SW 1271 (cell line): ENCODE measurements around the gene SETDB1.
"Not testable (repeated sequence)": the region's sequence is repeated elsewhere in the genome, so short reads cannot be mapped to it uniquely, and the experiment has no call there.

Experiments used
- DNase-seq, 2 experiments: peaks; one replicate each; lab custom pipeline; 2025; lab: John Stamatoyannopoulos, UW

Gene SETDB1

DNA sequence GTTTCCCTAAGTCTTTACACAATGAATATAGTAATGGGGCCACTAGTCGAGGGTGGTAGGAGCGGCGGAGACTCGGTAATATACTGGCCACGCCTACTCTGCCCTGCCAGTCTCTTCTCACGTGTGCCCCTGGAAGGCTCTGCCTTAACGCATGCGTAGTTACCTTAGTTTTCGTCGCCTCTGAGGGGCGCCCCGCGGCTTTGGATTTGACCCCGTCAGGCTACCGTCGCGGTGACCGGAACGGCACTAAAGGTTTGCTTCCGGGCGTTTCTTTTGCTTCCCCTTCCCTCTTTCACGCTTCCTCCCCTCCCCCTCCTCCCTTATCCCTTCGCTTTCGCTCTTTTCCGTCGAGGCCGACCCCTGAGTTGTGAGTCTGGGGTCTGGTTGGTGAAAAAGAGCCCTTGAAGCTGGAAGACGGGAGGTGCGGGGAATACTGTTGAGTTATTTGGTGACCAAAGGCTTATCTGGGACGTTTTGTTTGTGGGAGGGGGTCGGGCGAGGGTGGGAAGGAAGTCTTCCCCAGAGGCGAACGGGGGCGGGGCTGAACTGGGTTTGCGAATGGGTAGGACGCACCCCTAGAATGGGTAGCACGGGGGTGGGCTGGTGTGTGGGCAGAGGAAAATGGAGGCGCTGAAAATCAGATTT is at the start of gene SETDB1:
TSS of gene SETDB1 (plus strand) at position 267 of the 645 bp plus-strand sequence. CDS start 1,352 bp downstream, outside the sequence.
- peak; percentile 84 to 96 for DNase-seq

DNA sequence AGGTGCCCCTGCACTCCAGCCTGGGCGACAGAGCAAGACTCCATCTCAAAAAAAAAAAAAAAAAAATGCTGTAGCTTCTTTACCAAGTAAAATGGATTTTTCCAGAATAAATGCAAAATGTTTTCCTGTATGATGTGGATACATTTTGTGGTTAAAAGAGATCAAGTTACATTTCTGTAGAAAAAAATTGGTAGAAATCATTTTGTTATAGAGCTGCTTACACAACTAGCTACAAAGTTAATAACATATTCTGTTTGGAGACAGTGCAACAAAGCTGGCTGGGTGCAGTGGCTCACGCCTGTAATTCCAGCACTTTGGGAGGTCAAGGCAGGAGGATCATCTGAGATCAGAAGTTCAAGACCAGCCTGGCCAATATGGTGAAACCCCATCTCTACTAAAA is 47.2 kb upstream of the SETDB1 start:
- DNase-seq, result not testable (repeated sequence)

DNA sequence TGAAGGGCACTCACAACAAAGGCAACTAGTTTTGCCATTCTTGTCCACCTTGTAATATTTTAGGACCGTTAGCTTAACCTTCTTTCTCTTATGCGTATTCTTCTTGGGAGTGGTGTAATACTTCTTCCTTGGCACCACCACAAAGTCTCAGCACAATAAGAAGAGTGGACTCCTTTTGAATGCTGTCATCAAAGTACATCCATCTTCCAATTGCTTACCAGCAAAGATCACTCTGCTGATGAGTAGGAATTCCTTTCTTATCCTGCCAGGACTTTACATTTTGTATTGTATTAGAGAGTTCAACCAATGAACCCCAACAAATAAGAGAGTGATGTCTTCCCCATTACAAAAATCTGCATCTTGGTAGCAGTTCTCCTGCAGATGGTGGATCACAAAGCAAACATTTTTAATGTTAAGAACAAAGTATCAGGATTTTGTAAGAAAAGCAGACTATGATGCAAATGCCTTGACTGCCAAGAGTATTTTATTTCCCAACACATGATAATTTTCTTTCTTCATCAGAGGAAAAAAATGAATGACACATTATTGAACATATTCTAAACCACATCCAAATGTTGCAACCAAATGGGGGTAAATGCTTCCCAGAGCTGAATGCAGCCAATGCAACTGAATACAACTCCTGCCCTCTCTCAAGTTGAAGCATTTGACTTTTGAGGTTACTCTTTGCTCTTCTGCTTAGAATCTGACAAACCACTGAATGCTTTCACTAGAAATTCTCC is 44.7 kb upstream of the SETDB1 start:
- no peak for DNase-seq

DNA sequence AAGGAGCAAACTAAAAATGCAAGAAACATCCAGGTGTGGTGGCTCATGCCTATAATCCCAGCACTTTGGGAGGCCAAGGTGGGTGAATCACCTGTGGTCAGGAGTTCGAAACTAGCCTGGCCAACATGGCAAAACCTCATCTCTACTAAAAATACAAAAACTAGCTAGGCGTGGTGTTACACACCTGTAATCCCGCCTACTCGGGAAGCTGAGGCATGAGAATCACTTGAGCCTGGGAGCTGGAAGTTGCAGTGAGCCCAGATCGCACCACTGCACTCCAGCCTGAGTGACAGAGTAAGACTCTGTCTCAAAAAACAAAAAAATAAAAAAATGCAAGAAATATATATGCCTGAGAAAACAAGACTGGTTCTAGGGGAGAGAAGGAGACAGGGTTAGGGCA is 43.0 kb upstream of the SETDB1 start:
- not testable (repeated sequence) for DNase-seq

DNA sequence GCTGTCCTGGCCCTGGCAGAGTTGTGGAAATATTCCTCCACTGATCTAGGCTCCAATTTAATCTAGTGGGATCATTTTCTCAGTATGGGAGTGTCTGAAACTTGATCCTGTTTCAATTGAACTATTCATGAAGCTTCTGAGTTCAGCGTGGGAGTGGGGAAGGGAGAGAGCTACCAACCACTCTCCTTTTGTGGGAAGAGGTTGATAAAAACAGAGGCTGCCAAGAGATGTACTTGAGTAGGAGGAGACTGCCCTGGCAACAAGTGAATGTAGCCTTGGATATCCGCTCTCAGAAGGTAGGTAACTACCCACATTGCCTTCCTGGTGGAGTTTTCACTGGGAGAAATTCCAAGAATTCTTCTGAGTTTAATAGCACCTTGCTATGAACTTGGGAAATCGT is 39.1 kb upstream of the SETDB1 start, which contains the start of gene CTXND2:
TSS of gene CTXND2 (plus strand) at position 119 of the 400 bp plus-strand sequence. CDS start 25,179 bp downstream, outside the sequence.
- DNase-seq, result no peak

DNA sequence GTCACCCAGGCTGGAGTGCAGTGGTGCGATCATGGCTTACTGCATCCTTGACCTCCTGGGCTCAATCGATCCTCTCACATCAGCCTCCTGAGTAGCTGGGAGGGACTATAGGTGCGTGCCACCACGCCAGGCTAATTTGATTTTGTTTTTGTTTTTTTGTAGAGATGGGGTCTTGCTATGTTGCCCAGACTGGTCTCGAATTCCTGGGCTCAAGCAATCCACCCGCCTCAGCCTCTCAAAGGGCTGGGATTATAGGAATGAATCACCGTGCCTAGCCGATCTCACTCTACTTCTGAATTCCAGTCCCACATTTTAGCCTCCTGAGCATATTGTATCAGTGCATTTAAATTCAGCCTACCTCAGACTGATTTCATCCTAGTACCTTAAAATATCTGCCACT is 37.4 kb upstream of the SETDB1 start:
- no peak for DNase-seq

DNA sequence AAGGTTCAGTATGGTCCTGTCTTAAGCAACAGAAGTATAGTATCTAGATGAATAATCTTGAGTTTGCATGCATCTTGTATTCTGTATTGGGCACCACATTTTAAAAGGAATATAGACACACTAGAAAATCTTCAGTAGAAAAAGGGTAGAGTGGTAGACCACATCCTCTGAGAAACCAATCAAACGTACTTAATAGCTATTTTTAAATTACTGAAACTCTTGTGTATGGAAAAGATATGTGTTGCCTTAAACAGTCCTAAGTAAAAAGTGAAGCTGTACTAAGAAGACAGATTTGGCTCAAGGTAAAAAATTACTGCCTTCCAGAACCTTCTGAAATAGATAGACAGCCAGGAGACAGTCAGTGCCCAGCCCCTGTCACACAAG is 36.1 kb upstream of the SETDB1 start:
- DNase-seq, result no peak

DNA sequence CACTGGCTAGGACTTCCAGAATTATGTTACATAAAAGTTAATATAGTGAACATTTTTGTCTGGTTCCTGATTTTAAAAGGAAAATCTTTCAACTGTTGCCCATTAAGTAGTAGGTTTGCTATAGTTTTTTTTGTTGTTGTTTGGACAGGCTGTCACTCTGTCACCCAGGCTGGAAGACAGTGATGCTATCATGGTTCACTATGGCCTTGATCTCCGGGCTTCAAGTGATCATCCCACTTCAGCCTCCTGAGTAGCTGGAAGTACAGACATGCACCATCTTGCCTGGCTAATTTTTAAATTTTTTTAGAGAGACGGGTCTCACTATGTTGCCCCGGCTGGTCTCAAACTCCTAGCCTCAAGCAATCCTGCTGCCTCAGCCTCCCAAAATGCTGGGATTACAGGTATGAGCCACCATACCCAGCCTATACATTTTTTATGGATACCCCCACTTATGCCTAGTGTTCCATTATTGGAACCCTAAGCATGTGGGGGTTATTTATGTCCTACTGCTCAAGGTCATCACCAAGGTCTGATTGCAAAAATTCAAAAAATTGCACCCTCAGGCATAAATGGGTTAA is 32.7 kb upstream of the SETDB1 start:
- DNase-seq, result no peak

DNA sequence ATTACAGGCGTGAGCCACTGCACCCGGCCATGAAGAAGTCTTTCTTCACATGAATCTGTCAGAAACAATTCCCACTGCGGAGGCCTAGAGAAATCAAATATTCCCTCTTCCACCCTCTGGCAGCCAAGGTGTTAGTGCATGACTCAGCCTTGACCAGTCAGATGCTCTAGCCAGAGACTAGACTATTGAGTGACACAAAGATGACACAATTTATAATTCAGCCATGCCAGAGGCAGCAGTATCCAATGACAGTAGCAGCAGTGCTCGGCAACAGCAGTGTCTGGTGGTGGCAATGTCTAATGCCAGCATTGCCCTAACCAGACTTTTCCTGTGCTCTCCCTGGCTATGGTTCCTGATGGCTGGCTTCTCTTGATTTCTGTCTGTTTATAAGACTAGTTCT is 30.5 kb upstream of the SETDB1 start:
- DNase-seq, result no peak

DNA sequence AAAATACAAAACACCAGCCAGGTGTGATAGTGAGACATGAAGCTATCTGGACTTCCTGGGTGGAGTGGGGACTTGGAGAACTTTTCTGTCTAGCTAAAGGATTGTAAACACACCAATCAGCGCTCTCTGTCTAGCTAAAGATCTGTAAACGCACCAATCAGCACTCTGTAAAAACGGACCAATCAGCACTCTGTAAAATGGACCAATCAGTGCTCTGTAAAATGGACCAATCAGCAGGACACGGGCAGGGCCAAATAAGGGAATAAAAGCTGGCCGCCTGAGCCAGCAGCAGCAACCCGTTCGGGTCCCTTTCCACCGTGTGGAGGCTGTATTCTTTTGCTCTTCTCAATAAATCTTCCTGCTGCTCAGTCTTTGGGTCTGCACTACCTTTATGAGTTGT is 26.4 kb upstream of the SETDB1 start:
- DNase-seq, result not testable (repeated sequence)

DNA sequence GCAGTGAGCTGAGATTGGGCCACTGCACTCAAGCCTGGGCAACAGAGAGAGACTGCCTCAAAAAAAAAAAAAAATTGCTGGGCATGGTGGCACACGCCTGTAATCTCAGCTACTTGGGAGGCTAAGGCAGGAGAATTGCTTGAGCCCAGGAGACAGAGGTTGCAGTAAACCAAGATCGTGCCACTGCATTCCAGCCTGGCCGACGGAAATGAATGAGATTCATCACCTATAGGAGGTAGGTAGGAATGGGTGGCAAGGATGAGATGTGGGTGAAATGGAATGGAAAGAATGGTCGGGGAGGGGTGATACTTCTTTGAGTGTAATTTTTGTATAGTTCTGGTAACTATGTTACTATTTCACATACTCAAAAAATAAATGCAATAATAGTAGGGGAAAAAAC is 23.8 kb upstream of the SETDB1 start:
- no peak for DNase-seq

DNA sequence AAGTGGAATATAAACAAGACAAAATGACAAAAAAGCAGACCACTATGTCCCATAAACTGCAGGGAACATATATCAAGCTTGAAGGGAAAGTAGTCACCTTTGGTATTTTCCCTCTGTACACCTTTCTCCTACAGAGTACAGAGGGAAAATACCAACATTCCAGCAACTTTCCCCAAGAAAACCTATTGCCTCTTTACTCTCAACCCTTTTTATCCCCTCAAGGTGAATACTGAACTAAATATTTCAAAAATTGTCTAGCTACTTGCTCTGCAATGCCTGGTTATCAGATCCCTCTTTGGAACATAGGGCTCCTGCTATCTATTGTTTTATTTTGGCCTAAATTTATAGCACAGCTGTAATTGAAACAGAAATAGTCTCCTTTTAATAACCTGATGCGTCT is 23.4 kb upstream of the SETDB1 start:
- no peak for DNase-seq

DNA sequence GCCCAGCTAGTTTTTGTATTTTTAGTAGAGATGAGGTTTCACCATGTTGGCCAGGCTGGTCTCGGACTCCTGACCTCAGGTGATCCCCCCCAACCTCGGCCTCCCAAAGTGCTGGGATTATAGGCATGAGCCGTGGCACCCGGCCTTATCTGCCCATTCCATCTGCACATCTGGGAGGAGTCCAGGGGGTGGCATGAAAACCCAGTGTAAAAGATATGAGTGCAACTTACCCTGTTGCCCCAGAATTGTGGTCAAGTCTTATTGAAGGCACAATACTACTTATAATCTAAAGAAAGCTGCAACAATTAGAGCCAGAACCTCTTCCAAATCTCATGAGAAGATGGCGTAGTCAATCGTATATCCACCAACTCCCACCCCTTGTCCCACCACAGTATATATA is 20.9 kb upstream of the SETDB1 start:
- no peak for DNase-seq

DNA sequence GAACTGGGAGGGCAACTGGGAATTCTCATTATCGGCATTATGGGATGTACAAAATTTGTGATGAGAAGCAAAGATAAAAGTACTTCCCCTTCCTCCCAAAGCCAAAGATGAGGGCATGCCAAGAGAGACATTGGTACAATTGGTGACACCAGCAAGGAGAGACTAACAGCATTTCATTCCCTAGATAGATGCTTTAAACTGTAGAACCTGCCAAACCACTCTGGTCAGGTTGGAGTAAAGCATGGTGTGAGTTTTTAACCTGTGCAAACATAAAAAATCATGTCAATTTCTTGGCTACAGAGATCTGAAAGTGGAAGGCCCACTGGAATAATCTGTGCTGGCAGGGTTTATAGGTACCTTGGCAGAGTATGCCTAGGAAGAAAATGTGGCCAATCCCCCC is 19.8 kb upstream of the SETDB1 start:
- no peak for DNase-seq

DNA sequence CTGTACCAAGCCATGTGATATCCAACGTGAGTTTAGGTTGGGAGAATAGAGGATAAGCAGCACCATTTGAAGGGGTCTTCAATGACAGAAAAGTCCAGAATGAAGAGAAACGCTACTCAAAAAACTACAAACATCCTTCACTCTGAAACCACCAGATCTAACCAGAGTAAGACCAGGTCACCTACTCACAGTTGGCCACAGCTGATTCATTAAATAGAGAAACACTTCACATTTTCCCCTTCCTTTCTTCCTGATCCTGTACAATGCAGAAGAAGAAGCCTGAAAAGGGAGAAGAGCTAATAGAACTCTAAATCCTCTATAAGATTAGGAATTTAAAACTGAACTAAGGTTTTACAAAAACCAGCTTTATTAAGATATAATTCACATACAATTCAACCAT is 19.4 kb upstream of the SETDB1 start:
- DNase-seq, result no peak

DNA sequence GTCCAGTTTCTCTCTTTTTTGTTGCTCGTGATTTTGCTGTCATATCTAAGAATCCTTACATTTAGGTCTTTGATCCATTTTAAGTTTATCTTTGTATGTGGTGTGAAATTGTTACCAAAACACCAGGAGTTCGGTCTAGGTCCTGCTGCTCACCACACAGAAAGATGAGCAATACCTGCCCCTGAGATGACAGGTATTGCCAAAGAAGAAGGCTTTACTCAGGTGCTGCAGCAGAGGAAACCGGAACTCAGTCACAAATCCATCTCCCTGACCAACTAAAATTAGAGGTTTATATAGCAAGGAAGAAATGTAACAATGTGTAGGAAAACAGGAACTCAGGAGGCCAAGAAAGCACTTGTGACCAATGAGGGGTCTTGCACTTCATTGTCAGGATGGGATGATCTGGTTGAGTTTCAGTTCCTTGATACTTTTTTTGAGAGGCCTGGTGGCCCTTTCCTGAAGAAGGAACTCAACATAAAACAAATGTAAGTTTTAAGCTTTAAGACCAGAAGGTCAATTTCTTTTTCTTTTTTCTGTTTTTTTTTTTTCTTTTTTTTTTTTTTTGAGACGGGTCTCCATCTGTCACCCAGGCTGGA is 16.5 kb upstream of the SETDB1 start:
- DNase-seq, result no peak

DNA sequence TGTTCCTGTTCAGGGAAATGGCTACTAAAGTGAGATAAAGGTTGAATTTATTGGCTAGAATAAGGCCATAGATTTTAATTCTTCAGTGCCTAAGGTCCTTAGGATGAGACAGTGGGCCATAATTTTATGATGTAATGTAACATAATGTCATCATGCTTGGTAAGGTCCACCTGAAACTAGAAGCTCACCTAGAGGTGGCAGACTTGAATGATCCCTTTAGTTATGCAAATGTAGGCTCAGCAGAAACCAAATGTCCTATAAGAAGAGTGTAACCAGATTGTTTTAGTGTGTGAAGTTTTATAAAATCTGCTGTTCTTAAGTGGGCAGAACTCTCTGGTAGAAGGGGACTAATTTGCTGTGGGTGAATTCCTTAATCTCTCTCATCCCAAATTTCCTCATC is 13.5 kb upstream of the SETDB1 start:
- no peak for DNase-seq

DNA sequence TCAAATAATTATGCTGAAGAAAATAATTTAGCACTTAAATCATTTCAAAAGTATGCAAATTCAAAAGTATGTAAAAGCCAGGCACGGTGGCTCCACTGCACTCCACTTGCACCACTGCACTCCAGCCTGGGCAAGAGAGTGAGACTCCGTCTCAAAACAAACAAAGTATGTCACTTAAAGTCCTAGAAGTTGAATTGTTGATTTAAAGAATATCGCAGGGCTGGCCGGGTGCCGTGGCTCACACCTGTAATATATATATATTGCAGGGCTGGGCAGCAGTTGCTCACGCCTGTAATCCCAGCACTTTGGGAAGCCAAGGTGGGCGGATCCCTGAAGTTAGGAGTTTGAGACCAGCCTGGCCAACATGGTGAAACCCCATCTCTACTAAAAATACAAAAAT is 8.8 kb upstream of the SETDB1 start:
- DNase-seq, result no peak

DNA sequence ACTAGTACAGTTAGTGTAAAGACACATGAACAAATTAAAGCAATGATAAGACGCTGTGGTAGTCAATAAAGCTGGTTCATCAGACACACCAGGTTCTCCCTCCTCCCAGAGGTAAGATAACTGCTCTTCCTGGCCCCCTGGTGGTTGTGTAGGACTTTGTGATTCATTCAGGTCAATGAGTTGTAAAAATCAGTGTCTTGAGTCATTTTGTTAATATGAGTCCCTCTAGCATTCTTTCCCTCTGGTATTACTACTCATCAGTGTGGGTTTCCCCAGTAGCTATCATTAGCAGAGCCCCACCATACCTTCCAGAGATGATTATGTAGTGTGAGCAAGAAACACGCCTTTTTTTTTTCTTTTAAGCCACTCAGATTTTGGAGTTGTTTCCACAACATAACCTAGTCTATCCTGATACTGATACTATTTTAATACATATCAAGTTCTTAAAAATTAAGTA is 3.6 kb upstream of the SETDB1 start:
- DNase-seq, result peak; percentile 28 to 78

DNA sequence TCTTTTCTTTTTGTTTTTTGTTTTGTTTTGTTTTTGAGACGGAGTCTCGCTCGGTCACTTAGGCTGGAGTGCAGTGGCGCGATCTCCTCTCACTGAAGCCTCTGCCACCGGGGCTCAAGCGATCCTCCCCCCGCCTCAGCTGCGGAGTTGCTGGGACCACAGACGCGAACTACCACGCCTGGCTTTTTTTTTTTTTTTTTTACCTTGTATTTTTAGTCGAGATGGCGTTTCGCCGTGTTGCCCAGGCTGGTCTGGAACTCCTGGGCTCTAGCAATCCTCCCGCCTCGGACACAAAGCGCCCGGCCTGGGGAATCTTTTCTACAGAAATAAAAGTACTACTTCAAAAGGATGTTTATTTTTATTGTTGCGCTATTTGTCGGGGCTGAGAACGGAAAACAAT is 1.1 kb upstream of the SETDB1 start:
- DNase-seq, result peak in 1 of 2 experiments; percentile 7

DNA sequence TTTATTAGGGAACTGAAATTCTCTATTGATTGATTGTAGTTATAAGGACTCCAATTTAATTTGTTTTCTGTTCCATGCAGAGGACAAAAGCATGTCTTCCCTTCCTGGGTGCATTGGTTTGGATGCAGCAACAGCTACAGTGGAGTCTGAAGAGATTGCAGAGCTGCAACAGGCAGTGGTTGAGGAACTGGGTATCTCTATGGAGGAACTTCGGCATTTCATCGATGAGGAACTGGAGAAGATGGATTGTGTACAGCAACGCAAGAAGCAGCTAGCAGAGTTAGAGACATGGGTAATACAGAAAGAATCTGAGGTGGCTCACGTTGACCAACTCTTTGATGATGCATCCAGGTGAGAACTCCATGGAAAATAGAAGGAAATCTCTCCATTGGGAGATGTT is 1.5 kb downstream of the SETDB1 start:
- no peak for DNase-seq

DNA sequence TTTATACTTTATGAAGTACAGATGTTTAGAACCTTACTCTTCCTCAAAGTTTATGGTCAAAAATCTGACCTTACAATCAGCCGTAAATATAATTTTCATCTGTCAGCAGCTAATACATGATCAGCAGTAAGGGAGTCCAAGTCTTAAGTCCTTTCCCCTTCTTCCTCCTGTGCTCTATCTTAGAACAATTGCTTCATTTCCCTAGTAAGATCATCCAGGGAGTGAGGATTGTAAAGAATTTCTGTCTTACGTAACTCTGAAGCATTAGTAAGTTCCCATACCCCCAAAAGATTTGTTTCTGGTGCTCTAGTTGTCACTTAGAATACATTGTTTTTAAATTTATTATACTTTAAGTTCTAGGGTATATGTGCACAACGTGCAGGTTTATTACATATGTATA is 2.1 kb downstream of the SETDB1 start:
- DNase-seq, result no peak

DNA sequence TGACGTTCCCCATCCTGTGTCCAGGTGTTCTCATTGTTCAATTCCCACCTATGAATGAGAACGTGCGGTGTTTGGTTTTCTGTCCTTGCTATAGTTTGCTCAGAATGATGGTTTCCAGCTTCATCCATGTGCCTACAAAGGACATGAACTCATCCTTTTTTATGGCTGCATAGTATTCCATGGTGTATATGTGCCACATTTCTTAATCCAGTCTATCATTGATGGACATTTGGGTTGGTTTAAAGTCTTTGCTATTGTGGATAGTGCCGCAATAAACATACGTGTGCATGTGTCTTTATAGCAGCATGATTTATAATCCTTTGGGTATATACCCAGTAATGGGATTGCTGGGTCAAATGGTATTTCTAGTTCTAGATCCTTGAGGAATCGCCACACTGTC is 2.6 kb downstream of the SETDB1 start:
- DNase-seq, result not testable (repeated sequence)
